ENCODE measurements around the gene STK32C.

DNA sequence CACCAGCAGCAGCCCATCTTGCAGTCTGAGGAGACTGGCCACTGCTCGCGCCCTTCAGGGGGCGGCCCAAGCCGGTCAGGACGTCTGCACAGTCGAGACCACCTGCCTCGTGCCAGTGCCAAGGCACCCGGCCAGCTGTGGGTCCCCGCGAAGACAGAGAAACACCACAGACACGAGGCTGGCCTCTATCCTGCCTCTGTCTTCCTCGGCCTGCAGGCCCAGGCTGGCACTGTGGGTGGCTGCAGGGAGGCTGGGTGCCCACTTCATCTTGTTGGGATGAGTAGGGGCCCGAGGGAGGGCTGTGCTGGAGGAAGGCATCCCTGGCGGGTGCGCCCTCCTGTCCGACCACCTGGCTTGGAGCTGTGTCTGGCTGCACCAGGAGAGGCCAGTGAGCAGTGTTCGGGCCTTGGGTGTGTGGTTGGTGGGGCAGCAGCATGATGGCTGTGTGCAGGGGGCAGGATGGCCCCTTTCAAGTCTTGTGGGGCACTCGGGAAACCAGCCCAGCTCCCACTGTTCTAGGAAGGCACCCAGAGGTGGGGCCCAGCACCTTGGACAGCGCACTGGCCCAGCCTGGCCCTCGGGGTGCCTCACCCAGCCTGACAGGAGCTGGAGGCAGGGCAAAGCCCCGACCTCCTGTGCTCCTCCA, 113.7 kb downstream of the STK32C start:
- TF ChIP-seq, protein P1, sequence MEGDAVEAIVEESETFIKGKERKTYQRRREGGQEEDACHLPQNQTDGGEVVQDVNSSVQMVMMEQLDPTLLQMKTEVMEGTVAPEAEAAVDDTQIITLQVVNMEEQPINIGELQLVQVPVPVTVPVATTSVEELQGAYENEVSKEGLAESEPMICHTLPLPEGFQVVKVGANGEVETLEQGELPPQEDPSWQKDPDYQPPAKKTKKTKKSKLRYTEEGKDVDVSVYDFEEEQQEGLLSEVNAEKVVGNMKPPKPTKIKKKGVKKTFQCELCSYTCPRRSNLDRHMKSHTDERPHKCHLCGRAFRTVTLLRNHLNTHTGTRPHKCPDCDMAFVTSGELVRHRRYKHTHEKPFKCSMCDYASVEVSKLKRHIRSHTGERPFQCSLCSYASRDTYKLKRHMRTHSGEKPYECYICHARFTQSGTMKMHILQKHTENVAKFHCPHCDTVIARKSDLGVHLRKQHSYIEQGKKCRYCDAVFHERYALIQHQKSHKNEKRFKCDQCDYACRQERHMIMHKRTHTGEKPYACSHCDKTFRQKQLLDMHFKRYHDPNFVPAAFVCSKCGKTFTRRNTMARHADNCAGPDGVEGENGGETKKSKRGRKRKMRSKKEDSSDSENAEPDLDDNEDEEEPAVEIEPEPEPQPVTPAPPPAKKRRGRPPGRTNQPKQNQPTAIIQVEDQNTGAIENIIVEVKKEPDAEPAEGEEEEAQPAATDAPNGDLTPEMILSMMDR (IDR thresholded peaks at IDR 0.05) = no peak
- TF ChIP-seq ZFX (IDR thresholded peaks at IDR 0.05; ENCODE audit: borderline replicate concordance) = no peak

All from 22Rv1 (cell line).